Measurements from ENCODE around the gene TPCN2.
"Not testable (repeated sequence)": the region's sequence is repeated elsewhere in the genome, so short reads cannot be mapped to it uniquely, and the experiment has no call there.

TPCN2 gene

GRCh38 chr11:69048694-69049489 is at the start of gene TPCN2:
Gene TPCN2, plus strand, starts transcription at chr11:69048932. Its CDS starts 66 bp downstream, at chr11:69048998.
- peak; percentile 99 for DNase-seq

GRCh38 chr11:68999093-68999747 is 49.5 kb upstream of the TPCN2 start:
- DNase-seq: no peak

- DNase-seq: not testable (repeated sequence)
Observed at GRCh38 chr11:68999748-69000355, 48.9 kb upstream of the TPCN2 start.

- DNase-seq: no peak
Observed at GRCh38 chr11:69000391-69000790, 48.3 kb upstream of the TPCN2 start.

- DNase-seq: no peak
Observed at GRCh38 chr11:69000831-69001242, 47.9 kb upstream of the TPCN2 start.

GRCh38 chr11:69001243-69002081 is 47.3 kb upstream of the TPCN2 start:
- DNase-seq: no peak

GRCh38 chr11:69002110-69002569 is 46.6 kb upstream of the TPCN2 start:
- DNase-seq: no peak

GRCh38 chr11:69002570-69003231 is 46.0 kb upstream of the TPCN2 start:
- no peak for DNase-seq

GRCh38 chr11:69003301-69003865 is 45.3 kb upstream of the TPCN2 start:
- DNase-seq: no peak

- no peak for DNase-seq
Observed at GRCh38 chr11:69003866-69004367, 44.8 kb upstream of the TPCN2 start.

- no peak for DNase-seq
Observed at GRCh38 chr11:69004411-69005182, 44.1 kb upstream of the TPCN2 start.

GRCh38 chr11:69005183-69005630 is 43.5 kb upstream of the TPCN2 start:
- DNase-seq: no peak

GRCh38 chr11:69005631-69006368 is 42.9 kb upstream of the TPCN2 start:
- no peak for DNase-seq

- DNase-seq: no peak
Observed at GRCh38 chr11:69006816-69007215, 41.9 kb upstream of the TPCN2 start.

- DNase-seq: no peak
Observed at GRCh38 chr11:69007975-69008381, 40.8 kb upstream of the TPCN2 start.

- DNase-seq: no peak
Observed at GRCh38 chr11:69008737-69009440, 39.8 kb upstream of the TPCN2 start.

GRCh38 chr11:69009441-69010211 is 39.1 kb upstream of the TPCN2 start:
- DNase-seq: no peak

- no peak for DNase-seq
Observed at GRCh38 chr11:69010361-69010891, 38.3 kb upstream of the TPCN2 start.
